Activated CD8-positive, alpha-beta memory T cell treated with anti-CD3 and anti-CD28 coated beads, Interleukin-2, amount 50 U/mL, for 4 hours (primary cell): ENCODE data around the gene TMOD4.
A peak's percentile ranks its signal among the peaks of the same experiment; 100 is the strongest.

Experiments used
- DNase-seq: peaks from one replicate; pipeline ENCODE4 v3.0.0-alpha.2; 2020

TMOD4 gene

DNA sequence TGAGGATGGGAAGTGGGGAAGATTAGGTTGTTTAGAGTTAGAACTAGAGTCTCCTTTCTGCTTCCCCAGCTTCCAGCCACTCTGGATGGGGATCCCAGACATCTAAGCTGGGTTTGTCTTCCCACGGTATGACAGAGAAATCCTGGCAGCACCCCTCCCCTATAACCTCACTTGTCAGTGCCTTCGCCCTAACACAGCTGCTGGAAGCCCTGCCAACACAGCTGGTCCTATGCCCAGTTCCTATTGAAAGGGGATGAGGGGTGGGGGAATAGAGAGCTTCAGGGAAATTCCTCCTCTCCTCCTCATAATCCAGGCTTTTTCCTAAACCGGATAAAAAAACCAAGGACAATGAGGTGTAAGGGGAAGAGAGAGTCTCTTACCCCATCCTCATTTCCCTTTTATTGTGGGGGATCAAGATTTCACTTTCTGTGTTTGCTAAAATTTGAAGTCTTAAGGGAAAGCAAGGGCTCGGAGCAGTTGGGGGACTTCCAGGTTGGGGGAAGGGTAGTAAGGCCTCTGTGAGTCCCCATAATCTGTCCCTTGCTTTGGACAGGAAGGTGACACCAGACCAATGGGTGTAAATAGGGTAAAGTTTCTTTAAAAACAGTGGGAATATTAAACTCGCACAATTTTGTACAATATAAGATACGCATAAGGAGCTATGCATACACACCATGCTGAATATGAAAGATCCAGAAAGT is 590 bp downstream of the TMOD4 start:
- no peak for DNase-seq

DNA sequence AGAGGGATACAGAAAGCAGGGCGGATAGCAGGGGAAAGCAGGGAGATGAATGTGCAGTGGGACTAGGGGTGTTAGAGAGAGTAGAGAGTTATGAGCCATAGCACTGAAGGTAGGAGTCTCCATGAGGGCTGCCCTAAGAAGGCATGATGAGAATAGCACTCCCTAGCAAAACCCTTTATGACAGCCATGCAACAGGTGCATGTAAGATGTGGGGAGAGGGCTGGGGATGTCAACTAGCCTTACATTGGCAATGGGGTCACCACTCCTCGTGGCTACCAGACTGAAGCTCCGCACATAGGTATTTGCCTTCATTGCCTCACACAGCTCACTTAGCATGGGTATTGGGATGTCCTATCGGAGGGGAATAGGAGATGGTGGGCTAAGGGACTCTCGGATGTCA is 4.6 kb downstream of the TMOD4 start:
- DNase-seq = no peak

DNA sequence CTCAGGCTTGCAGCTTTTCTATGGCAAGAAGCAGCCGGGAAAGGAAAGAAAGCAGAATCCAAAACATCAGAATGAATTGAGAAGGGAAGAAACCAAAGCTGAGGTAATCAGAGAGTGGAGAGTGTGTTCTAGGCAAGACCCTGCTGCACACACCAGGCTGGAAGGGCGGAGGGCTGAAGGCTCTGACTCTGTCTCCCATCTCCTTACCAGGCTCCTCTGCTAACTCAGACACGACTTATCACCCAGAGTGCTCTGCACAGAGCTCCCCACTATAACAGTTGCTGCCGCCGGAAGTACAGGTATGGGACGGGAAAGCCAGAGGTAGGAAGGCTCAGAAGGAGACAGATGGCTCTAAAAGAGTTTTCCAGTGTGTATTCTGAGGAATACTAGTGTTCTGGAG is 8.7 kb downstream of the TMOD4 start:
- DNase-seq = no peak

DNA sequence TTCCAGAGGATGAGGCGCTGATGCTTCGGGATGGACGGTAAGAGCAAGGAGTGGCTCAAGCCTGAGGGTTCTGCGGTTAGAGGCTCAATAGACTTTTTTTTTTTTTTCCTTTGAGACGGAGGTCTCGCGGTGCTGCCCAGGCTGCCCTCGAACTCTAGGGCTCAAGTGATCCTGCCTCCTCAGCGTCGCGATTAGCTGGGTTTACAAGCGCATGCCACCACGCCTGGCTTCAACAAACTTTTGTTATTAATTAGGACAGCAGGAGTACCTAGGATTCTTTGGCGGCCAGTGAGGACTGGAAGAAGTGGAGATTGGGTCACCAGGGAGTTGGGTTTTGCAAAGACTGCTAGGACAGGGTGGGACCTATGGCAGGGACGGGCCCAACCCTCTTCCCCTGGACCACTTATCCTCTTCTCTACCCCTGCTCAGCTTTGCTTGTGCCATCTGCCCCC is 9.2 kb downstream of the TMOD4 start:
- DNase-seq = no peak

- peak; percentile 92 for DNase-seq
Measured at GRCh38 chr1:151165738-151166504, 9.9 kb downstream of the TMOD4 start, which contains the start of the genes LYSMD1 and SCNM1. Gene LYSMD1 (minus strand): TSS chr1:151165902. CDS start chr1:151165258, 644 bp downstream. Gene SCNM1 (plus strand): TSS chr1:151166144. CDS start chr1:151166153, 9 bp downstream.

- peak; percentile 26 for DNase-seq
Measured at GRCh38 chr1:151165281-151165737, 10.5 kb downstream of the TMOD4 start.

- DNase-seq = no peak
Measured at GRCh38 chr1:151164732-151165280, 11.0 kb downstream of the TMOD4 start.

DNA sequence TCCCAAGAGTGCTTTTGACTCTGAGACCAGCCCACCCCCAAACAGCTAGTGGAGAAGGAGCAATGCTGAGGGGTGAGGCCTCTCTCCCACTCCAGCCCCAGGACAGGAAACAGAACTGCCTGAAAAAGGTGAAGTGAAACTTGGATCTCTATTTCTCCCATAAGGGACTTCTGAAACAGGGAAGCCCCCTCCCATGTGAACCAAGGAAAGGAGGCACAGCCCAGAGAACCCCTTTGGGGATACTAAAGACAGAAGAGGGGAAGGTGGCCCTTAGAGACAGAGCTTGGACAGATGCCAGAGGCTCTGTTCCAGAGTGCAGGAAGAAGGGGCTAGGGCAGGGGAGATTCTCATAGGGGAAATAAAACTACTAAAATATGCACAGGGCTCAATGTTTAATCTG is 16.4 kb downstream of the TMOD4 start:
- DNase-seq = no peak

- no peak for DNase-seq
Measured at GRCh38 chr1:151158751-151159251, 17.0 kb downstream of the TMOD4 start.

DNA sequence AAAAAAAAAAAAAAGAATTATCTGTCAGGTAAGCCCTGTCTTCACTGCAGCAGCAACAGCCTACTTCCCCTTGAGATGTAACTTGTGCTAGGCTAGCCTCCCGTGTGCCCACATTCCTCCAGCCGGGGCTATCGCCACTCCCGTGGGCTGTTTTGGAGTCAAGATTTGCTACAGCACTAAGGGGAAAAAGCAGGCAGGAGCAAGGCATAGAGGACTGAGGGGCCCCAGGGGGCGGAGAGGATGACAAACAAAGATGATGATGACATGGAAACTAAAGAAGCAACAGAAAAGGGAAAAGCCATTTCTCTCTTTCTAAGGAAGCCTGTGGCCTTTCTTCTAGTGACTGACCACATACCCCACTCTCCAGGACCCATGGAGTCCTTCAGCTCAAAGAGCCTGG is 17.5 kb downstream of the TMOD4 start:
- DNase-seq = peak; percentile 54

DNA sequence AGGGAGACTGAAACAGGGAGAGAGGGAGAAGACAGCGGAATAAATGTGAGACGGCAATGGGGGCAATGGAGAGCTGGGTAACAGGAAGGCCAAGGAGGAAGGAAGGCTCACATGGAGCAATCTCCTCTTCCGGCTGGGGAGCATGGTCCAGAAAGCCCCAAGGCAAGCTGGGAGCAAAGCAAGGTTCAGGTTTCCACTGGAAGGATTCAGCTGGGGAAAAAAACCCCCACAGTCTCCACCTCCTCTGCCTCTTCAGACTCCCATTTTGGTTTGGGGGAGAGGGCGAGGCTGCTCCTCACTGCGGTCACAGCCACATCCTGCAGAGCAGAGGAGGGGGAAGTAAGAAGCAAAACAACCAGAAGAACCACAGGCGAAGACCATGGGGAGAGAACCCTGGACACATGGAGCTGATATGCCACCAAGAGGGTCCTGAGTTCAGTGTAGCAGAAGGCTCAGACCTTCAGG is 18.7 kb downstream of the TMOD4 start:
- DNase-seq = peak; percentile 36

DNA sequence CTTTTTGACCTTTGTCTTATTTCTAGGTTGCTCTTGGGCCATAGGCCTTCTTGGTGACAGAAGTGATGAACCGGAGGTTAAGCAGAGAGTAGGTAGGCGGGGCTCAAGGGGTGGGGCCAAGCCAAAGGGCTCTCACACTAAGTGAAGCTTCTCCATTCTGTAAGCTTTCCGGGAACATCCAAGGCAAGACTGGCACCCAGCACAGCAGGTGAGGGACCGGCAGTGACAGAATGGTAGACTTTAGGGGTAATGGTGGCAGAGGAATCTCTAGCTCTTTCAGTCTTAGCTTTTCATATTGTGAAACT is 19.3 kb downstream of the TMOD4 start, which contains the start of gene TNFAIP8L2:
TNFAIP8L2 (plus strand) TSS at position 135 of the 305 bp plus-strand sequence. CDS start 2,049 bp downstream, outside the sequence.
- peak; percentile 75 for DNase-seq

GRCh38 chr1:151147665-151148064 is 28.1 kb downstream of the TMOD4 start:
- DNase-seq = no peak

GRCh38 chr1:151147132-151147503 is 28.7 kb downstream of the TMOD4 start:
- no peak for DNase-seq

- DNase-seq = peak; percentile 85
Measured at GRCh38 chr1:151146412-151147131, 29.2 kb downstream of the TMOD4 start, which contains the start of gene SEMA6C. Gene SEMA6C (minus strand): TSS chr1:151146631. CDS start chr1:151142621, 4,010 bp downstream.

- no peak for DNase-seq
Measured at GRCh38 chr1:151146072-151146411, 29.7 kb downstream of the TMOD4 start.

GRCh38 chr1:151145304-151146071 is 30.3 kb downstream of the TMOD4 start:
- DNase-seq = no peak

GRCh38 chr1:151144474-151145303 is 31.1 kb downstream of the TMOD4 start:
- no peak for DNase-seq

DNA sequence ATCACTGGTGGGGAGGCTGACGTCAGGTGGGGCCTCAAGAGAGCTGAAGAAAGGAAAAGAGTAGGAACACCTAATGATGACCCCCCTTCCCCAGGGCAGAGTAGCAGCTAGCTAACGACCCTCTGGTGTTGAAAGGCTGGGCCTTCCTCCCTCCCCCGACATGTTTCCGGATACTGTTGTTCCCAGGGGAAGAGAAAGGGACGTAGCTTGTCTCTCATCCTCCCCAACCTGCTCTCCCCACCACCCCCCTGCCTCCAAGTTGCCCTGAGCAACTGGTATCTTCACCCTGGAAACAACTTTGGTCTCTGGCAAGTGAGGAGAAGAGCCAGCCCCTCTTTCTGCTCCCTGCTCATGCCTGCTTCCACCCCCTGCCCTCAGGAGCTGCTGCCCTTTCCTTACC is 31.8 kb downstream of the TMOD4 start:
- no peak for DNase-seq

DNA sequence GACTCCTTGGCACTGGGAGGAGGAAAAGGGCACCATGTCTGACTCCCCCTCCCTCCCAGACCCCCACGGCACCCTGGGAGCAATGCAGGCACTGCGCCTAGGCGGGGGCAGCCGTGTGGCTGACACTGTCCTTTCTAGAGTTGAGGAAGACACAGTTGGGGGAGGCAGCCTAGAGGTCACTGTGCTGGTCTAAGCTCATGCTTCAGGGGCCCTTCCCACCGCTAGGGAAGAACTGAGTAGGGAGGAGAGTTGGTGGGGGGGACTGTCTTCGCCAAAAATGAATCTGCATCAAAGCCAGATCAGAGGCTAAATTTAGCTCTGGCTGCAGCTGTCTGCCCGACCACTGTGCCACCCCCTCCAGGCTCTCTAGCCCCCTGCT is 32.7 kb downstream of the TMOD4 start:
- DNase-seq = no peak

GRCh38 chr1:151142411-151143056 is 33.2 kb downstream of the TMOD4 start:
- no peak for DNase-seq
